HG02943 (cell line): ENCODE data around the gene LGALS9.
"Not testable (repeated sequence)": the region's sequence is repeated elsewhere in the genome, so short reads cannot be mapped to it uniquely, and the experiment has no call there.

ENCODE experiments used
- ATAC-seq: cut with Tn5 transposase; IDR thresholded peaks from one replicate; pipeline ENCODE4 v1.9.1; 2021; ENCODE audit warnings: mild to moderate bottlenecking, low read depth, moderate library complexity; ENCODE audit not compliant: unreplicated experiment

The LGALS9 gene

DNA sequence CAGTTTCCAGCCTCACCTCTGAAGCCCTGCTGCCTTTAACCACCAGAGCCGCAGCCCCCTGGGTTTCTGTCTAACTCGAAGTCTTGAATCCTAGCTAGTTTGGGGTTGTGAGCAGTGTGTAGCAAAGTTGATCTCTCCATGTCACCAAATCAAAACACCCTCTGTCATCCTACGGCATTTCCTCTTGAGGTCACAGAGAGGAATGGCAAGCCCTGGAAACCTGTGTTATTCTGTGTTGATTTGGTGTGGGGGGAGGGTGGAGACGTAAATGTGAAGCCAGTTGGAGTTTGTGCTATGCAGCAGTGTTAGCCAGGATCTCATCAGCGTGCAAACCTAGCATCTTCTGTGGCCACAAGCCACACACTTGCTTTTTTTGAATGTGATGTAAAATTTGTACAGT lies 5.1 kb upstream of the LGALS9 start:
- no peak for ATAC-seq

DNA sequence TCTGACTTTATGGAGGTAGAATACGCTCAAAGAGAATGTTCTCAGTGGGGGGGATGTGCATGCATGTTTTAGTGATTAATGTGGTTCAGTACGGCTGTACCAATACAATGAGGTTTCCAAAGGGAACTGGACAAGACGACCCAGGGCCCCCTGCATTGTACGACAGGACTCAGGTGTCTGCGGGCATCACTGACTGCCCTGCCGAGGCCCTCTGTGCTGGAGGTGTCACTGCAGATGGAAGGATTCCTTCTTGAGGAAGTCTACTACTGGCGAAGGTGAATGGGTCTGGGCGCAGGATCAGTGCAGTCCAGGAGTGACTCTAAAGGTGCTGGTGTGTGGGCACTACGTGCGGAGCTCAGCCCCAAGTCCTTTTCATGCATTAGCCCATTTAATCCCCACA lies 3.5 kb upstream of the LGALS9 start:
- ATAC-seq: no peak

DNA sequence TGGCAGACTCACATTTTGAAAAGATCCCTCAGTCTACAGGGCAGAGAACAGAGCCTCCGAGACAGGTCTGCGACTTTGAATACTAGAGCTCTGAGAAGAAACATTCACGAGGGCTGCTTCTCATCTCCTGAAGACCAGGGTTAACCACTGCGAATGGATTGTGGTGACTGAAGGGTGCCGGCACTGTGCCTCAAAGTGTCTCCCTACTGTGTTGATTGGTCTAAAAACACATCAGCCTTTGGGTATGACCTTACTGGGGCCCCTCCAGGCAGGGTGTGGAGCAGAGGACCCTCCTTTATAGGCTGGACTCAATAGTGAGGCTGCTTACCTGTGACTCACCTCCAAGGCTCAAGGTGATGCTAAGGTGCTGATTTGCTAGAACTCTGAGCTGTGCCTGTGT lies 2.6 kb upstream of the LGALS9 start:
- ATAC-seq: no peak

DNA sequence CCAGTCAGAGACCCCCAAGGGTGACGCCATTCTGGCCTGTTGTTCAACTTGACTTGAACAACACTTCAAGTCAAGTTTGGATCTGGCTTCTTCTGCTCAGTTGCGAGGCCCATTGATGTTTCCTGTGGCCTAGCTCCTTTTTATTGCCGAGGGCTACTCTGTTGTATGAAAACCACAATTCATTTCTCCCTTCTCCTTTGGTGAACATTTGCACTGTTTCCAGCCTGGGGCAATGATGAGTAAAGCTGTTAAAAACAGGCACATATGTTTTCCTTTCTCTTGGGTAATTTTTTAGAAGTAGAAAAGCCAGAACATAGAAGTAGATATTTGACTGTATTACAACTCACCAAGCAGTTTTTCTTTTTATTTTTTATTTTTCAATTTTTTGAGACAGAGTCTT lies 1.7 kb upstream of the LGALS9 start:
- ATAC-seq: not testable (repeated sequence)

DNA sequence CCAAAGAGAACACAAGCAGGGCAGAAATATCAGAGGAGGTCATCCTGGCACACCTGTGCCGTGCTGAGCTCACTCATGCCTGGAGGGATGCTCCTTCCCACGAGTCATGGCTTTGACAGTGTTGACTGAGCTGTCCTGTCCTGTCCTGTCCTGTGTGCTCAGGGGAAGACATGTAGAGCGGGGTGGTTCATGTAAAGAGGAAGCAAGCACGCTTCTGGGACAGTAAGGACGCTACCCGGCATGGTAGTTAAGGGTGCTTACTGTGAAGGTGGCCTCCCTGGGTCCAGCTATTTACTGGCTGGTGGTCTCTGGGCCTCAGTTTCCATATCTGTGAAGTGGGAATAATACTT lies 398 bp downstream of the LGALS9 start:
- ATAC-seq: no peak

DNA sequence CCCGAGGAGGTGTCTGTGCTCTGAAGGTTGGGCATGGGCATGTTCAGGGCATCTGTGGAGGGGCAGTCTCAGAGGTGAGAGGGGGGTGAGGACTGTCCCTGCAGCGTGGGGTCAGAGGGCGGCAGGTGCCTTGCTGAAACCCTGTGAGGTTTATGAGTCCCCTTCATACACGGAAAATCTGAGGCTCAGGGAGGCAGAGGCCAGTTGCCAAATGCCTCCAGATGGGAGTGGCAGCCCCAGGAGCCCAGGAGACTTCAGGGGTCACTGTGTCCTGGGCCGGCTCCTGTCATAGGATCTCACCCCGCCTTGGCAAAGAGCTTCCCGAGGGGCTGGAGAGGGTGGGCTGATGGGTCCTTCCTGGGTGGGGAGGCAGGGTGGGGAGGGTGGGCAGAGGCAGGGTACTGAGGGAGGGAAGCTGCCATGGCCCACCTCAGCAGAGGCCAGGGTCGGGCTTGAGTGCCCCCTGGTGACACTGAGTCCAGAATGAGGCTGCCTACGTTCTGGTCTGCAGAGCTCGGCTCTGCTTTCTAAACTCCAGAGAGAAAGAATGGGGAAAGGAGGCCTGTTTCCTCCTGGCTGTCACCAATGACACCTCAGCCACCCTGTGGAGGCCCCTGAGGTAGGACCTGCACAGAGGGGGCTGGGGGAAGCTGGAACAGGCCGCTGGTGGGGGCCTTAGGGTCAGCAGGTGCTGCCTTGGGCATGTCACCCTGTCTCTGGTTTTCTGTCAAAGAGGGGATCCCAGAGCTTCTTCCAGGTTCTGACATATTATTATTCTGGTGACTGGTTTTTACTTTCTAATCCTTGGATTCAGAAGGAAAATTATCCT lies 1.1 kb downstream of the LGALS9 start:
- ATAC-seq: no peak

DNA sequence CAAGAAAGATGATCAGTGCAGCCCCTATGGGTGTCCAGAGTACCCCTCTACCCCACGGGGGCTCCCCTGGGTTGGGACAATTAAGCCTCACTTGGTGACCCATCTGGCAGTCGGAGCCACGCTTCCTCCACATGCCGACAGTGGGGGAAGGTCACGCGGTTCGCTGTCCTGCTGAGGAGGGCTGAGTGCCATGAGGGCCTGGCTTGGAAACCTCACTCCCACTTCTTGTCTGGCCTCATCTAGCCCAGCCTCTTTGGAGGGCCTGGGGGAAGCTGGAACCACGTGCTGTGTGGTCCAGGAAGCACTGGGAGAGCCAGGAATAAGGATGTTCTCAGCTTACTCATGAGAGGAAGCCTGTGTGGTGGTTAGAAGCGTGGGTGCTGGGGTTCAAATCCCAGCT lies 1.8 kb downstream of the LGALS9 start:
- not testable (repeated sequence) for ATAC-seq

DNA sequence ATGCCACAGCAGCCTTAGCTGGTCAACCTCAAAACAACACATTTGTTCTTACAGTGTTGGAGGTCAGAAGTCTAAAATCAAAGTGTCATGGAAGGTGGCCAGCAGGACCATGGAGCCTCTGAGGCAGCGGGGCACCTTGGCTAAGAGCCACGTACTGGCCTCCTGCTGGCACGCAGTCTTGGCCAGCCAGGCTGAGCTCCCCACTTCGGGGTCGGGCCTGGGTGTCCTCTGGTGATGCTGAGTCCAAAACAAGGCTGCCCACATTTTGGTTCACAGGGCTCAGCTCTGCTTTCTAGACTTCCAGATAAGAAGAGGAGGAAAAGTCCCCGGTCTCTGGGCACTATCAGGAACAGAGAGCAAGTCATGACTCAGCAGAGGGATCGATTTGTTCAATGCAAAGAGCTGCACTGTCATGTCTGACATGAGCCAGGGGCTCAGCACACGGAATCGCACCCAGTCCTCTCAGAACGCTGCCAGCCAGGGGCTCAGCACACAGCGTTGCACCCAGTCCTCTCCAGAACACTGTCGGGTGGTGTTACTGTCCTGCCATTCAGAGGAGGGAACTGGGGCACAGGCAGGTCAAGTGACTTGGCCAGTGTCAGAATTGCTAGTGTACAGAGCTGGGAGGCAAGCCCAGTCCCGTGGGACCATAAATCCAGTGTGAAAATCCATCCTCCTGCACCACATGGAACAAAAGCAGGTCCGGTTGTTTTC lies 2.5 kb downstream of the LGALS9 start:
- no peak for ATAC-seq

DNA sequence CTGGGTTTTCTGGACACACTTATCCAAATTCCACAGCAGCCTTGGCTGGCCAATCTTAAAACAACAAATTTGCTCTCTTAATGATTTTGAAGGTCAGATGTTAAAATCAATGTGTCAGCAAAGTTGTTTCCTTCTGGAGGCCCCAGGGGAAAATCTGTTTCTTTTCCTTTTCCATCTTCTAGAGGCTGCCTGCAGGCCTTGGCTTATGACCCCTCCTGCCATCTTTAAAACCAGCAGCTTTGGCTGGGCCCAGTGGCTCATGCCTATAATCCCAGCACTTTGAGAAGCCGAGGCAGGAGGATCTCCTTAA lies 3.0 kb downstream of the LGALS9 start:
- no peak for ATAC-seq

DNA sequence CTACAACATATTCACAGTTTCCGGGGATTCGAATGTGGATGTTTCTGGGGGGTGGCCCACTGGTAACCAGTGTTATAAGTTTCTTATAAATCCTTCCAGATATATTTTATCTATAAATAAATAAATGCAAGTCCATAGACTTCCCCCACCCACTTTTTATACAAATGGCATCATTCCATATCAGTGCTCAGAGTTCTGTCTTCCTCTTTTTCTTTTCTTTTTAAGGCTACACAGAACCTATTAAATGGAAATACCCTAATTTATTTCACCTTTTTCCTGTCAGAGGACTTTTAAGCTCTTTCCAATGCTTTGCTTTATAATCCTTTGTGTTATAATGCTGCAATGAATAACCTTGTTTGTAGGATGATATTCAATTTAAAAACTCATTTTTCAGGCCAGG lies 3.8 kb downstream of the LGALS9 start:
- no peak for ATAC-seq

DNA sequence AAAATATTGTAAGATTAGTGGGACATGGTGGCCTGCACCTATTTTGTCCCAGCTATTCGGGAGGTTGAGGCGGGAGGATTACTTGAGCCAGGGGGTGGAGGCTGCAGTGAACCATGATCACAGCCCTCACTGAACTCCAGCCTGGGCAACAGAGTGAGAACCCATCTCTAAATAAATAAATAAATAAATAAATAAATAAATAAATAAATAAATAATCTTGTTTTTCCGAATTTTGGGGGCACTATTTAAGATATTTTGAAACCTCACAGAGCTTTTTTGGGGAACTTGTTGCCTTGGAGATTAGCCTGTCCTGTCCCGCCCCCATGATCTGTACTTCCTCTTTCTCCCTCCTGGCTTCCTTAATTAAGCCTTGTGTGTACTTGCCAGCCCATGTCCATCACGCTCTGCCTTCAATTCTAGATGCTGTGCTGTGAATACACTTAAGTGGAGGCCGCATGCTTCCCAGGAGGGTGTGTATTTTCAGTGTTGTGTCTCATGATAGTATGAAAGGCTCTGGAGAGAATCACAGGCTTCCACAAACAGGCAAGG lies 4.4 kb downstream of the LGALS9 start:
- ATAC-seq: no peak

DNA sequence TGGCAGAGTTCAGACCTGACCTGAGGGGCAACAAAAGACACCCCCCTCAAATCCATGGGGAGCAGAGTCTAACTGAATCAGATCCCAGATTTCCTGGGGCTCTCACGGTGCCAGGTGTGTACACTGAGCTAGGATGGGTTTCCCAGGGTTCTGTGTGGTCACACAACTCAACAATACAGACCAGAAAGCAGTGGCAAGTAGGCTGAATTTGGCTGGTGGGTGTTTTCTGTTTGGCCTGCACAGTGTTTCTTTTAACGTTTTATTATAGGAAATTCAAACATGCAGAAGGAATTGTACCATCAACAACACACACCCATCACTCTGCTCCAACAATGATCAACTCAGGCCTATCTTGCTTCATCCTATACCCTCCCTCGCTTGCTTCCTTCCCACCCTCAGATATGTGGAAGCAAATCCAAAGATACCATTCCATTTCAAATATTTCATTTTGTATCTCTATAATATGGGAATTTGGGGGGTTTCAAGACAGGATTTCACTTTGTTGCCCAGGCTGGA lies 5.1 kb downstream of the LGALS9 start:
- not testable (repeated sequence) for ATAC-seq

DNA sequence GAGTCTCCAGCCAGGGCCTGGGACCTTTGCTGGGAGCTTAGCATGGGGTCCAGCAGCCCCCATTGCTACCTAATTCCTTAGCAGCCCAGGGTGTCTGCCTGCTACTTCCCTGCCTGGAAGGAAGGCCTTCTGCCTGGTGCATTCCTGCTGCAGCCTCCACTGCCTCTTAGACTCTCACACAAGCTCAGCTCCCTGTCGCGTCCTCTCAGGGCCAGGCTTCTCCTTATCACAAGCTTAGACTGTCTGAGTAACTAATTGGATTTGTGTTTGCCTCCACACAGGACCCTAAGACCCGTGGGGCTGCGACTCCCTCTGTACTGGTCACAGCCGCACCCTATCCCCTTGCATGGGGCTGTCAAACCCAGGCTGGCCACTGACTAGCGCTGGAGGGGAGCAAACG lies 6.8 kb downstream of the LGALS9 start:
- not testable (repeated sequence) for ATAC-seq

DNA sequence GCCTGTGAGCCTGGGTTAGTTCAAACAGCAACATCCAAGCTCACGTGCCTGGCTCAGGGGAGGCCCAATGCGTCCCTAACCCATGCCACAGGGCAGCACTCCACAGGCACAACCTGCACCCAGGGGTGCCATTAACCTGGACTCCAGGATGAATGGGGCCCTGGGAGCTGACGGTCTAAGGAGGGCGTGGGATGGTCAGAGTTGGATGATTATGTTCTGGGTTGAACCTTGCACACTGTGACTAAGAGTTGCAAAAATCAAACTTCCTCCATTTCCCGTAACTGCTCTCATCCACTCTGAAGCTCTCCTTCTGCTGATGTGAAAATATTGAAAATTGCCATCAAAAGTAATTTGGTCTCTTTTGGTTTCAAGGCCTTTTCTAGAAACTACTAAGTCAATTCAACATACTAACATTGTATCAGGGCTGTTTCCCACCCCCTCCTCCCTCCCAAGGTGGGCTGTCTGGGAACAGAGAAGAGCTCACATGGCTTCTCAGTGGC lies 7.5 kb downstream of the LGALS9 start:
- not testable (repeated sequence) for ATAC-seq

DNA sequence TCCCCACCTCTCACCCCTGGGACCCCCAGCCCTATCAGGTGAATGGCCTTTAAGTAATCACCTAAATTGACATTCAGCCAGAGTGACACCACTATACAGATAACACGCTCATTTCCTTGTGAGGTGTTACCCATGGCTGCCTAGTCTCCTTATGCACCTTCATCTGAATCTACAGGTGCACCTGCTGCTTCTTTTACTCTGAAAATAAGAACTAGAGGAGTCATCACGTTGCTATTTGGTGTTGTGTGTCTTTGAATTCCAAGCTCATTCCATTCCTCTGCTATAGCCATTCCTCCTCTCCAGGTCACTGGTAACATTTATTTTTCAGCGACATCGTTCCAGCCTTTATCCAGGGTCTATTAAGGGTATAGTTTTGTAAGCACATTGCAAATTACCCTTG lies 9.8 kb downstream of the LGALS9 start:
- ATAC-seq: no peak

DNA sequence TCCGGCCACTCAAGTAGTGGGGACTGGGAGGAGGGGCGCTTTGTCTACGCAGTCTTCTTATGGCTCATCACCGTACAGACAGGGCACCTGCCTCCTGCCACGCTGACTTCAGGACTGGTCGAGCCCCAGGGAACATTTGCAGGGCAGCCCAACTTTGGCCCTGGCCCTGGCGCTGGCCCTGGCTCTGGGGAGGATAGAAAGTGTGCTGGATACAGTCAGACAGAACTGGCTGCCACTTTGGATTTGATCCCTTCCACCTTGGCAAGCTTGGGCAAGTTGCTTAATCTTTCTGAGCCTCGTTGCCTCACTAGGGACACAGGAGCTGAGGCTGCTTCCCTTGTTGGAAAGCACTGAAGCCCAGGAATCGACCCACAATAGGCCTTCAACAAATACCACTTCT lies 13.6 kb downstream of the LGALS9 start:
- ATAC-seq: no peak

DNA sequence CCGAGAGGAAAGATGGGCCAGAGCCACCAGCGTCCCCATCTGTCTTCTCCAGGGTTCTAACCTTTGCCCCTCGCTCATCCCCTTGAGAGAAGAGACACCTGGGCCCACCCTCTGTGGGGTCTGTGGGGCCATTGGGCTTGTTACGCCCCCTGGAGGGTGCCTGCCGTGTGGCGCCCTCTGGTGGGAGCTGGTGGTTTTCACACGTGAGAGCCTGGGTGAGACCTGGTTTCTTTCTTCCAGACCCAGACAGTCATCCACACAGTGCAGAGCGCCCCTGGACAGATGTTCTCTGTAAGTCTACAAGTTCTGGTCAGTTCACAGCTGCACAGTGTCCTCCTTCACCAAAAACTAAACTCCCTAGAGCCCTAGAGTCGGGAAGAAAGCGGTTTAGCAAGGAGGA lies 14.6 kb downstream of the LGALS9 start:
- ATAC-seq: not testable (repeated sequence)

DNA sequence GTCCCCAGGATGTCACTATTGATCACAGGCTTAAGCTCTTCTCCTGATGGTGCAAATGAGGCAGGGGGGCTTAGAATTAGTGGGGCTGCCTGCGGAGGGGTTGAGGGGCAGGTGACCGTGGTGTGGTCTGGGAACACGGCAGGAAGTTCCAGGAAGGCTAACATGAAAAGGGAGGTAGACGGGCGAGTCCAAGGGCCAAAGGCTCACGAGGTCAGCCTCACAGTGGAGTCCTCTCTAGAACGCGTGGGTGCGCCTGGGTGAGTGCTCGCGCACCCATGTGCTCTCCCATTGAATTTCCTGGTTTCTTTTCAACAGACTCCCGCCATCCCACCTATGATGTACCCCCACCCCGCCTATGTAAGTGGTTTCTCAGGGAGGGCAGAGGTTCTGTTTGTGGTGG lies 15.2 kb downstream of the LGALS9 start:
- ATAC-seq: no peak

DNA sequence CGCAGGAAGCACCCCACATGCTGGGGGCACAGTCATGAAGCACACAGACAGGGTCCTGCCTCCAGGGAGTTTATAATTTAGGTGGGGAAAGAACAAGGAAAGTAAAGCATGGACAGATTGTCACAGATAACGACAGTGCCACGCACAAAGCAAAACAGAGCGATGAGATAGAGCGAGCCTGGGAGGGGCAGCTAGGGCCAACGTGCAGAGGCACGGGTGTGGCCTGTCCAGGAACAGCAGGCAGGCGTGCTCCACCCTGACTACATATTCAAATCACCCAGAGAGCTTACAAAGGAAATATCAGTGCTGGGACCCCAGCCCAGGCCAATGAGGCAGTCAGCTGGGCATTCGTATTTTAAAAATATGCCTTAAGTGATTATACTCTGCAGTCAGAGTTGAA lies 16.8 kb downstream of the LGALS9 start:
- ATAC-seq: no peak

DNA sequence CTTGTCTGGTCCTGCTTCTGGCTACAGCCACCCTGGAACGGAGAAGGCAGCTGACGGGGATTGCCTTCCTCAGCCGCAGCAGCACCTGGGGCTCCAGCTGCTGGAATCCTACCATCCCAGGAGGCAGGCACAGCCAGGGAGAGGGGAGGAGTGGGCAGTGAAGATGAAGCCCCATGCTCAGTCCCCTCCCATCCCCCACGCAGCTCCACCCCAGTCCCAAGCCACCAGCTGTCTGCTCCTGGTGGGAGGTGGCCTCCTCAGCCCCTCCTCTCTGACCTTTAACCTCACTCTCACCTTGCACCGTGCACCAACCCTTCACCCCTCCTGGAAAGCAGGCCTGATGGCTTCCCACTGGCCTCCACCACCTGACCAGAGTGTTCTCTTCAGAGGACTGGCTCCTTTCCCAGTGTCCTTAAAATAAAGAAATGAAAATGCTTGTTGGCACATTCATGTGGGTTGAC lies 18.2 kb downstream of the LGALS9 start:
- ATAC-seq: not testable (repeated sequence)

DNA sequence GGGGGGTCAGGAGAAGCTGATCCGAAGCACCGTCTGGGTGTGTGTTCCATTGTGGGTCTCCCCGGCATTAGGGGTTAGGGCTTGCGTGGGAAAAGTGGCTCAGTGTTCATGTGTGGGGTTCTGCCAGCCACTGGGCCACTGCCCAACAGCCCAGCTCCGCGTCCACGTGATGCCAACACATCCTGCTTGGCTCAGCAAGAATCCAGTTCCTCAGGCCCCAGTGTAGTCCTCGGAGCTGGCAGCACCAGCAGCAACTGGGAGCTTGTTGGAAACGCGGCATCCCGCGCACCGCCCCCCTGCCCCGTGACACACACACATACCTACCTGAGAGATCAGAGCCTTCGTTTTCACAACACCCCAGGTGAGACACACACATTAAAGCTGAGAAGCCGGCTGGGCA lies 18.9 kb downstream of the LGALS9 start:
- no peak for ATAC-seq
